ENCODE measurements around the gene MOCS3.
A peak's percentile ranks its signal among the peaks of the same experiment; 100 is the strongest.

Gene MOCS3

GRCh38 chr20:50918403-50918802, 40.2 kb upstream of the MOCS3 start:
- Histone ChIP-seq H3K36me3 (ENCODE audit: insufficient read depth, low read length) (peaks cover 46% of the 10 kb centered on the region), H3K9me3 (ENCODE audit: low read depth, low read length) (no peaks in the 10 kb centered on the region), H3K27ac (peak overlapping the region; percentile 74; the same call in 1 of the 2 replicates), H3K9ac (ENCODE audit: insufficient read length) (no peak overlapping the region), H3K4me3 (no peak overlapping the region)
- TF ChIP-seq POLR2AphosphoS5 (IDR thresholded peaks at IDR 0.05; ENCODE audit: borderline replicate concordance, low read depth, low read length) (no peak), FOXP2 (optimal IDR thresholded peaks at IDR 0.05; ENCODE audit: control extremely low read depth, extremely low read length, insufficient read depth) (no peak), EZH2 (IDR thresholded peaks at IDR 0.05) (no peak)
- DNase-seq (ENCODE audit: low read depth, low spot score) = no peak

DNA sequence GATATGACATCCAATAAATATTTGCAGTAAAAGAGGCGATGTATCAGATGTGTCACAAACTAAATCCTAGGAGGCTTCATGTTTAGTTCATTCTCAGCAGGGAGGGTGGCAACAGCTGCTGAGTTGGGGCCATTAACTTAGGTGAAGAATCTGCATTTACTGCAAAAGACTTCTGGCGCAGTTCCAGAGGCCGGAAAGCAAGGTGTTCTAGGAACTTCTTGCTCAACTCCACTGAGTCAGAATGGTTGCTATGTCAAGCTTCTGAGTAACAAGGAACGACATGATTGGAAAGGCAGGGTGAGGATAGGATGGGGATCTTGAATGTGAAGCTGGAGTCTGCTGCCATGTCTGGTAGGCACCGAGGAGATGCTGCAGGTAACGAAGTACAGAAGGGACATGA, 39.1 kb upstream of the MOCS3 start:
- no peak for DNase-seq (ENCODE audit: low read depth, low spot score)
- no peak overlapping the region for H3K9ac ChIP-seq (ENCODE audit: insufficient read length)
- H3K4me3 ChIP-seq = no peak overlapping the region
- H3K36me3 ChIP-seq (ENCODE audit: insufficient read depth, low read length) = peaks cover 46% of the 10 kb centered on the region
- no peak for TF ChIP-seq EZH2 (IDR thresholded peaks at IDR 0.05)
- TF ChIP-seq FOXP2 (optimal IDR thresholded peaks at IDR 0.05; ENCODE audit: control extremely low read depth, extremely low read length, insufficient read depth) = no peak
- no peak for TF ChIP-seq POLR2AphosphoS5 (IDR thresholded peaks at IDR 0.05; ENCODE audit: borderline replicate concordance, low read depth, low read length)
- no peaks in the 10 kb centered on the region for H3K9me3 ChIP-seq (ENCODE audit: low read depth, low read length)
- no peak overlapping the region for H3K27ac ChIP-seq

GRCh38 chr20:50920997-50921396, 37.6 kb upstream of the MOCS3 start:
- DNase-seq (ENCODE audit: low read depth, low spot score) = no peak
- Histone ChIP-seq H3K4me3 (no peak overlapping the region), H3K27ac (0 out of 2 replicates have a peak overlapping the region, but pooled peaks have one; percentile 2), H3K9ac (ENCODE audit: insufficient read length) (no peak overlapping the region), H3K9me3 (ENCODE audit: low read depth, low read length) (no peaks in the 10 kb centered on the region), H3K36me3 (ENCODE audit: insufficient read depth, low read length) (peaks cover 57% of the 10 kb centered on the region)
- TF ChIP-seq EZH2 (IDR thresholded peaks at IDR 0.05) (no peak), FOXP2 (optimal IDR thresholded peaks at IDR 0.05; ENCODE audit: control extremely low read depth, extremely low read length, insufficient read depth) (no peak), POLR2AphosphoS5 (IDR thresholded peaks at IDR 0.05; ENCODE audit: borderline replicate concordance, low read depth, low read length) (no peak)

DNA sequence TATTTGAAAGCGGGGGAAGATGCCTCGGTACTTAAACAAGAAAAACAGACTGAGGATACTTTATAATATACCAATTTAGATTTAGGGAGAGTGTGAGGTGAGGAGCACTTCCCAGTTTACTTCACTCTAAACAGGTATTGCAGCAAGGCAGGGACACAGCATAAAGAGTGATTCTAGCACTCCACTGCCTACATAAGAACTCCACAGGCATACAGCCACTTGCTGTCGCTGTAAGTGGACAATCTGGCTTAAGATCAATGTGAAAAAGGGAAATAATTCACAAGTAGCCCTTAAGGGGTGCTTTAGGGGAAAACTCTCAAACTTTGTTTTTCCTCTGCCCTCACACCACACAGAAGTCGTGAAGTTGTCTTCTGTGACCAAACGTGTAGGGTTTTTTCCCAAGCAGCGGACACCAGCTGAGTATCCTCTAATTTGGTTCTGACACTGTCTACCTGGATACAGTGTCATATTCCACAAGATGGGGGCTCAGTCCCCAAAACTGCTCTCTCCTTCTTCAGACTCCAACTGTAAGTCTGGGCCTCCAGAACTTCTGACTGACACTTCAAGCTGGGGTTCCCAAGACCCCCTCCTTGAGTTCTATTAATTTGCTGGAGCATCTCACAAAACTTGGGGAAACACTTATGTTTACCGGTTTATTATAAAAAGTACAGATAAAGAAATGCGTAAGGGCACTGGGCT, 36.7 kb upstream of the MOCS3 start:
- no peak for DNase-seq (ENCODE audit: low read depth, low spot score)
- no peak overlapping the region for H3K4me3 ChIP-seq
- no peaks in the 10 kb centered on the region for H3K9me3 ChIP-seq (ENCODE audit: low read depth, low read length)
- no peak overlapping the region for H3K9ac ChIP-seq (ENCODE audit: insufficient read length)
- peaks cover 59% of the 10 kb centered on the region for H3K36me3 ChIP-seq (ENCODE audit: insufficient read depth, low read length)
- H3K27ac ChIP-seq = peak overlapping the region; percentile 45; the same call in 1 of the 2 replicates
- no peak for TF ChIP-seq EZH2 (IDR thresholded peaks at IDR 0.05)
- no peak for TF ChIP-seq FOXP2 (optimal IDR thresholded peaks at IDR 0.05; ENCODE audit: control extremely low read depth, extremely low read length, insufficient read depth)
- no peak for TF ChIP-seq POLR2AphosphoS5 (IDR thresholded peaks at IDR 0.05; ENCODE audit: borderline replicate concordance, low read depth, low read length)

DNA sequence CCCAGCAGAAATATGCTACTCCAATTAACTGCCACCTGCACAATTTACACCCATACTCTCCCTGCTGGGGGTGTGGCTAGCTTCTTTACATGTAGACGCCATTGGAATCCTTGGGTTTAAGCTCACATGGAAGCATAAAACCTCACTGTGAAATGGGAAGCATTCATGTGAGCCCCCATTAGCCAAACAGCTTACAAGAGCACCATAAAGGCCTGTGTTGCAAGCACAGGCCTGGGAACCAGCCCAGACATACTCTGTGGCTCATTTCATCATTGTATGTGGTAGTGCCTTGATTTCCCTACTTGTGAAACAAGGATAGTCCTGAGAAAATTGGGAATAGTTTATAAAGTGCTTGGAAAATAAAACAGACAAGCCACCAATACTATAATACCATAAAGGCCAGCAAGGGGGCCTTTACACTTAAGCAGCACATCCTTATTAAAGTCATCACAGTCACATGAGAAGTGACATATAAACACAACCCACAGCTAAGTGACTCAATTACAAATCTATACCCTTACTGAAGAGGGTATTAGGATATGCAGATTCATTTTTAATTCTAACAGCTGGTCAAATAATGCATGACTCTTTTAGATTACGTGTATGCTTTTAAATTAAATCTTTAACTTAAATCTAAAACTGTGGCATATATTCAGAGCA, 34.2 kb upstream of the MOCS3 start:
- Histone ChIP-seq H3K9ac (ENCODE audit: insufficient read length) (no peak overlapping the region), H3K36me3 (ENCODE audit: insufficient read depth, low read length) (peaks cover 78% of the 10 kb centered on the region), H3K27ac (no peak overlapping the region; the same call in 1 of the 2 replicates), H3K4me3 (no peak overlapping the region), H3K9me3 (ENCODE audit: low read depth, low read length) (no peaks in the 10 kb centered on the region)
- no peak for DNase-seq (ENCODE audit: low read depth, low spot score)
- no peak for TF ChIP-seq FOXP2 (optimal IDR thresholded peaks at IDR 0.05; ENCODE audit: control extremely low read depth, extremely low read length, insufficient read depth)
- TF ChIP-seq POLR2AphosphoS5 (IDR thresholded peaks at IDR 0.05; ENCODE audit: borderline replicate concordance, low read depth, low read length) = no peak
- TF ChIP-seq EZH2 (IDR thresholded peaks at IDR 0.05) = no peak

DNA sequence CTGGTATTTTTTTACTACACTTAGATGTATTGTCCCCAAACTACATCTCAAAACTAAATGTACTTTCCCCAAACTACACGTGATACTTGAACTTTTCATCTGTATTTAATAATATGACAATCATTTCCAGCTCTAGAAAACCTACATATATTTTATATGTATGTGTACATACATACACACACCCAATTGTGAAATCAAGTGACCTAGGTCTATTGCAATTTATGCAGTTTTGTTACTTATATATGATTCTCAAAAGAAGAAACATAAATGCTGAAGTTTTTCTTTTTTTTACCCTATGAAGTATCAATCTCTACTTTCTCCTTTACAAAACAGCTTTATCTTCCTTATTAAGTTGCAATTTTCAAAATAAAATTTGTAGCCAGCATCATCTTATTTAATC, 32.1 kb upstream of the MOCS3 start:
- Histone ChIP-seq H3K36me3 (ENCODE audit: insufficient read depth, low read length) (peaks cover 65% of the 10 kb centered on the region), H3K4me3 (no peak overlapping the region), H3K9me3 (ENCODE audit: low read depth, low read length) (no peaks in the 10 kb centered on the region), H3K9ac (ENCODE audit: insufficient read length) (no peak overlapping the region), H3K27ac (peak overlapping the region; percentile 32; the same call in 1 of the 2 replicates)
- TF ChIP-seq FOXP2 (optimal IDR thresholded peaks at IDR 0.05; ENCODE audit: control extremely low read depth, extremely low read length, insufficient read depth) = no peak
- no peak for DNase-seq (ENCODE audit: low read depth, low spot score)

GRCh38 chr20:50928469-50928868, 30.1 kb upstream of the MOCS3 start:
- Histone ChIP-seq H3K36me3 (ENCODE audit: insufficient read depth, low read length) (peaks cover 62% of the 10 kb centered on the region), H3K4me3 (peak overlapping the region; percentile 91), H3K9me3 (ENCODE audit: low read depth, low read length) (no peaks in the 10 kb centered on the region), H3K9ac (ENCODE audit: insufficient read length) (no peak overlapping the region), H3K27ac (0 out of 2 replicates have a peak overlapping the region, but pooled peaks have one; percentile 4)
- TF ChIP-seq EZH2 (IDR thresholded peaks at IDR 0.05) = no peak
- TF ChIP-seq POLR2AphosphoS5 (IDR thresholded peaks at IDR 0.05; ENCODE audit: borderline replicate concordance, low read depth, low read length) = no peak
- TF ChIP-seq FOXP2 (optimal IDR thresholded peaks at IDR 0.05; ENCODE audit: control extremely low read depth, extremely low read length, insufficient read depth) = no peak
- no peak for DNase-seq (ENCODE audit: low read depth, low spot score)

DNA sequence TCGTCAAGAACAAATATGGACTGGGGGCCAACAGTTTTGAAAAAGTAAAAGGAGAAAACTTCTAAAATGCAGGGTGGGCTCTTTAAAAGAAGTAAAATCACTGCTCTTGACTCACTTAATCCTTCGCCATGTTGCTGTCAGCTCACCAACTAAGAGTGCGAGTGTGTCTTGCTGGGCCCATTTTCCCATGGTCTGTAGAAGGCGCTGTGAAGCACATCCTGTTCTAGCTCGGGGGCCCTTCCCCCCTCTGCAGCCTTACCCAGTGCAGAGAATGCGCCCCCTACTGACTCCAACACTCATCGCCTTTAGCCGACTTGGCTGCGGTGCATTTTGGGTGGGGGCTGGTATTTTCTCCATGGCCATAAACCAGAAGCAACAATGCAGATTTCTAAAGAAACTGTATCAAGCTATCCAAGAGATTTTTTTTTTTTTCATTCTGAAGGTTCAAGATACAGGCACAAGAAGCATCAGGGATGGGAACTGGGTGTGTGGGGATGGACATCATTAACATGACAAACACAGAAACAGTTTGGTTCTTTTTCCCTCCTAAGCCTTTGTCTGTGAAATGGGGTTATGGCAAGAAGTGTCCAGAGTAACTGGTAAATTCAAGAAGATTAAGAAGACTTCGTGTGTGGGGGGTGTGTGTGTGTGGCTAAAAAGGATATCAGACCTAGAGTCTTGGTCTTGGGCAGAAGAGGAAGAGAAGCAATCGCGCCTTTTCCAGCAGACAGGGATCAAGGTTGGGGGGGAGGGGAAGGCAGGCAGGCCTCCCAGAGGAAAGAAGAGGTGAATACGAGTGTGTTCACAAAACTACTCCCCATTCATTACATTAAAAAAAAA, 29.1 kb upstream of the MOCS3 start:
- Histone ChIP-seq H3K9me3 (ENCODE audit: low read depth, low read length) (no peaks in the 10 kb centered on the region), H3K4me3 (peak overlapping the region; percentile 91), H3K27ac (peak overlapping the region; percentile 82), H3K36me3 (ENCODE audit: insufficient read depth, low read length) (peaks cover 61% of the 10 kb centered on the region), H3K9ac (ENCODE audit: insufficient read length) (peak overlapping the region; percentile 91)
- DNase-seq (ENCODE audit: low read depth, low spot score) = peak; percentile 95
- TF ChIP-seq FOXP2 (optimal IDR thresholded peaks at IDR 0.05; ENCODE audit: control extremely low read depth, extremely low read length, insufficient read depth) (peak; percentile 79), EZH2 (IDR thresholded peaks at IDR 0.05) (no peak), POLR2AphosphoS5 (IDR thresholded peaks at IDR 0.05; ENCODE audit: borderline replicate concordance, low read depth, low read length) (peak; percentile 40)

Measured in SK-N-MC (cell line).